Stimulated activated CD8-positive, alpha-beta memory T cell treated with anti-CD3 and anti-CD28 coated beads, Interleukin-15, amount 100 ng/mL, for 48 hours (primary cell): ENCODE measurements around the gene KIAA1671.
"Not testable (repeated sequence)": the region's sequence is repeated elsewhere in the genome, so short reads cannot be mapped to it uniquely, and the experiment has no call there.

Source experiments
- DNase-seq, 2 donors: peaks; one replicate each; pipeline ENCODE4 v3.0.0-alpha.2; 2020; ENCODE audit warnings: low read depth in 2 of 2

KIAA1671 gene

DNA sequence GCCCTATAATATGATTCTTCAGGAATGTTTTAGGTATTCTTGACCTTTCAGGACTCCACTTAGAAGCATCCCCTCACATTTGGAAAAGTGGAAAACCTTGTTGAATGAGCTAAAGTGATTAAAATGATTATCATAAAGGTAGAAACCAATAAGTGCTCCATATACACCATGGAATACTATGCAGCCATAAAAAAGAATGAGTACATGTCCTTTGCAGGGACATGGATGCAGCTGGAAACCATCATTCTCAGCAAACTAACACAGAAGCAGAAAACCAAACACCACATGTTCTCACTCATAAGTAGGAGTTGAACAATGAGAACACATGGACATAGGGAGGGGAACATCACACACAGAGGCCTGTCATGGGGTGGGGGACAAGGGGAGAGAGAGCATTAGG lies 281.2 kb downstream of the KIAA1671 start:
- DNase-seq, result not testable (repeated sequence)

DNA sequence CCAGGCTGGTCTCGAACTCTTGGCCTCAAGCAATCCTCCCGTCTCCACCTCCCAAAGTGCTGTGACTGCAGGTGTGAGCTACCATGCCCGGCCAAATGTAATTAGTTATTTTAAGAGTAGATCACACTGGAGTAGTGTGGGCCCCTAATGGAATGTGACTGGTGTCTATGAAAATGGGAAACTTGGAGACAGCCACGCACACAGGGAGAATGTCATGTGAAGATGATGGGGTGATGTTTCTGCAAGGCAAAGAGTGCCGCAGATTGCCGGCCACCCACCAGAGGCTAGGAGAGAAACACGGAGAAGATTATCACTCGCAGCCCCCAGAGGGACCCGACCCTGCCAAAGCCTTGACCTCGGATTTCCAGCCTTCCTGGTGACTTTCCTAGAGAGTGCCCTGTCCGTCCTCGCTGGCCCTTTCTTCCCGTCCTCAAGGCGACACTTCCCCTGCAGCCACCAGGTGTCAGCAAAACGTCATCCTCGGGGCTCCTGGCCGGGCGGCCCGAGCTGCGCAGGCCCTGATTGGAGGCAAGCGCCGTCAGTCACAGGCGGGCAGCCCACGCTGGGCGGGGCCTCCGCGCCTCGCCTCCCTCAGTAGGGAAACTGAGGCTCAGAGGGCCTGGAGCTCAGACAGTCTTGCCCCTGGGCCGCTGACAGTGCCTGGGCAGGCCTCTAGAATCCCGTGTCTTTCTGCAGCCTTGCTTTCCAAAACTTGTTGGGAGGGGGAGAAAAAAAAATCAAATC lies 283.2 kb downstream of the KIAA1671 start:
- DNase-seq, result peak; percentile 60 to 67

DNA sequence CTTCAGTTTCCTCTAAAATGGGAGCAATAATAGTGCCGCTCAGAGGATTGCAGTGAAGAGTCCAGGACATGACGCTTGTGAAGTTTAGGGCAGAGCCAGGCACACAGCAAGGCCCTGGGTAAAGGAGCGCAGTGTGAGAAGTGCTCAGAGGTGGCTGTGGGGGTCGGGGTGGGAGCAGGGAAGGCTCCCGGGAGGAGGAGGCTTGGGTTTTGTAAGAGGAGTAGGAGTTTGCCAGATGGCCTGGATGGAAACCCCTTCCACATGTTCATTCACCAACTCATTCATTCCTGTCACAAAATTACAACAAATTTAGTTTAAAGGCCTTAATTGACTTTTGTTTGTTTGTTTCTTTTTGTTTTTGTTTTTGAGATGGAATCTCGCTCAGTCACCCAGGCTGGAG lies 283.9 kb downstream of the KIAA1671 start:
- no peak for DNase-seq

DNA sequence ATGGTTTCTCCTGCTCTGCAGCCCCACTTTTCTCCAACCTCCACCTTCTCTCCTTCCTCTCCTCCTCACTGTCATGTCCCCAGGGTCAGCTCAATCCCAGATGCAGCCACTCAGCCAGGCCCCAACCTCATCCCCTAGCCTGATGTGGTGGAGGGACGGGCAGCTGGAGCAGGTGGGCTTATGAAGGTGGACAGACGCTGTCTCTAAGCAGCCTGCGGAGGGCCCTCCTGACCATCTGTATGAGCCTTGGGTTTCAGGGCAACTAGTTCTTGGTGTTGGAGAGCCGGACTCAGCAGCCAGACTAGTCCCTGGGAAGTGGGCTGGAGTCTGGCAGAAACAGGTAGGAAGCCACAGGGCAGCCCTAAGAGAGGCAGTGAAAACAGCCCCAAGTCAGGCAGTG lies 285.0 kb downstream of the KIAA1671 start:
- DNase-seq, result no peak

DNA sequence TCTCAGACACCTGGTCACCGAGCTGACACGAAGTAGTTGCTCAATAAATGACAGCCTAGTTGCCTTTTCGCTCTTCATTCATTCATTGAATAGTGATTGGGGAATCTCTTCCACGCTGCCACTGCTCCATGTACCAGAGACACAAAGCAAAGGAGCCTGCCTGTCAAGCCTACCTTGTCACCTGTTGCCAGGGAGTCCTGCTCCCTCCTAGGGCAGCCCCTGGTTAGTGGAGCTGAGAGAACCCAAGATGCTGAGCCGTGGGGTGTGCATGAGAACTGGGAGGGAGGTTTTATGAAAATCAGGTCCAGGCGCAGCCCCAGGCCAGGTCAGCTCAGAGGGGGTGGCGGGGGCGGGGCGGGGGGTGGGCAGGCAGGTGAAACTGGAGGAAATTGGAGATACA lies 285.5 kb downstream of the KIAA1671 start:
- DNase-seq, result not testable (repeated sequence)
